ENCODE measurements around the gene FMO5. TPM values are rescaled to one million over a fixed set of nuclear protein-coding genes. Genes with fewer than 3 reads are reported as not detected.
A peak's percentile ranks its signal among the peaks of the same experiment; 100 is the strongest.

FMO5 gene
- total and polyA plus RNA-seq, 2 of the 13 experiments (the other 11 are each of a cell fraction or from before 2014, with no cell fraction given) = 48.2 to 149 TPM

DNA sequence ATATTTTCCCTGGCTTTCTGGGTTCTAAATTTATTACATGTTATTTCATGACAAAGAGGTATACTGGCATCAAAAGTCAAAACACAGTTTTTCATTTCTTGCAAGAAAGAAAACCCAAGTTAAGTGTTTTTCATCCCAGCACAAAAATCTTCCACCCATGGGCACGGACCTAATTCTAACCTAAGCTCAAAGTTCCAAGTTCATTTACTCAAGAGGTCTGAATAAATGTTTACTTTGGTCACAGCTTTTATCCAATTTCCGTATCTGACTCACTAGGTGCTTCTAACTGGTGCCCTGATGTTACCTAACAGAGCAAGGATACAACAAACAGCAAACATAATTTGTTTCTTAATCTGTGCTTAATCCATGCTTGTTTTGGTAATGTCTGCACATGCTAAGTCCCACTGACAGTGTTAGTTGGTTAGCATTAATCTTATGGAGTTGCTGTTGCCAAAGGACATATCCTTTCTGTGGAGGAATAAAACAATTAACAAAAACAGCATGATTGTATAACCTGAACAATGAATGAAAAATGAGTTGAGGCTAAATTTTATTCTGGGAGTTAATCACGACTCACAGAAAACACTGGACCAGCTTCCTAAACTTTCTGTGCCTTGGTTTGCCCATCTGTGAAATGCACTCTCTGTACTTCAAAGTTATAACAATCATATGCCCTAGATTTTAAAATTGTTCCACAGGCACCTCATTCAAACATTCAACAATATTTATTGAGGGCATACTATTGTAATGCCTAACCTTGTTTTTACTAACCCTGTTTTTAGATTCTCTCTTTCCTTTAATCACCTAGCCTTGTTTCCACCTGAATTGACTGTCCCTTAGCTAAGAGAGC lies 13.1 kb upstream of the FMO5 start (continued):
- TF ChIP-seq ZSCAN12 (CRISPR knock-in tag; IDR thresholded peaks at IDR 0.05) = 0 out of 2 replicates have a peak, but pooled peaks have one; percentile 33
- TF ChIP-seq, protein P1, sequence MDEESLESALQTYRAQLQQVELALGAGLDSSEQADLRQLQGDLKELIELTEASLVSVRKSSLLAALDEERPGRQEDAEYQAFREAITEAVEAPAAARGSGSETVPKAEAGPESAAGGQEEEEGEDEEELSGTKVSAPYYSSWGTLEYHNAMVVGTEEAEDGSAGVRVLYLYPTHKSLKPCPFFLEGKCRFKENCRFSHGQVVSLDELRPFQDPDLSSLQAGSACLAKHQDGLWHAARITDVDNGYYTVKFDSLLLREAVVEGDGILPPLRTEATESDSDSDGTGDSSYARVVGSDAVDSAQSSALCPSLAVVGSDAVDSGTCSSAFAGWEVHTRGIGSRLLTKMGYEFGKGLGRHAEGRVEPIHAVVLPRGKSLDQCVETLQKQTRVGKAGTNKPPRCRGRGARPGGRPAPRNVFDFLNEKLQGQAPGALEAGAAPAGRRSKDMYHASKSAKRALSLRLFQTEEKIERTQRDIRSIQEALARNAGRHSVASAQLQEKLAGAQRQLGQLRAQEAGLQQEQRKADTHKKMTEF (CRISPR knock-in tag; IDR thresholded peaks at IDR 0.05) = peak; percentile 81
- TF ChIP-seq ERF (CRISPR knock-in tag; IDR thresholded peaks at IDR 0.05) = no peak; the same call in 1 of the 2 replicates
- TF ChIP-seq ZKSCAN5 (CRISPR knock-in tag; IDR thresholded peaks at IDR 0.05) = no peak
- no peak; the same call in 1 of the 2 replicates for TF ChIP-seq ZNF24 (IDR thresholded peaks at IDR 0.05)
- no peak for TF ChIP-seq ZNF644 (CRISPR knock-in tag; IDR thresholded peaks at IDR 0.05; ENCODE audit: low read depth)
- TF ChIP-seq TGIF2 (CRISPR knock-in tag; IDR thresholded peaks at IDR 0.05) = no peak
- TF ChIP-seq CBX5 (CRISPR knock-in tag; IDR thresholded peaks at IDR 0.05; ENCODE audit: borderline replicate concordance) = no peak
- no peak for TF ChIP-seq ISX (CRISPR knock-in tag; conservative IDR thresholded peaks at IDR 0.05)
- no peak for TF ChIP-seq ZNF431 (CRISPR knock-in tag; IDR thresholded peaks at IDR 0.05; ENCODE audit: borderline replicate concordance, low read depth)
- no peak for TF ChIP-seq ZNF724P (CRISPR knock-in tag; IDR thresholded peaks at IDR 0.05; ENCODE audit: borderline replicate concordance)
- TF ChIP-seq, protein P2, sequence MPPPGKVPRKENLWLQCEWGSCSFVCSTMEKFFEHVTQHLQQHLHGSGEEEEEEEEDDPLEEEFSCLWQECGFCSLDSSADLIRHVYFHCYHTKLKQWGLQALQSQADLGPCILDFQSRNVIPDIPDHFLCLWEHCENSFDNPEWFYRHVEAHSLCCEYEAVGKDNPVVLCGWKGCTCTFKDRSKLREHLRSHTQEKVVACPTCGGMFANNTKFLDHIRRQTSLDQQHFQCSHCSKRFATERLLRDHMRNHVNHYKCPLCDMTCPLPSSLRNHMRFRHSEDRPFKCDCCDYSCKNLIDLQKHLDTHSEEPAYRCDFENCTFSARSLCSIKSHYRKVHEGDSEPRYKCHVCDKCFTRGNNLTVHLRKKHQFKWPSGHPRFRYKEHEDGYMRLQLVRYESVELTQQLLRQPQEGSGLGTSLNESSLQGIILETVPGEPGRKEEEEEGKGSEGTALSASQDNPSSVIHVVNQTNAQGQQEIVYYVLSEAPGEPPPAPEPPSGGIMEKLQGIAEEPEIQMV (CRISPR knock-in tag; IDR thresholded peaks at IDR 0.05; ENCODE audit: low read depth) = peak; percentile 93
- TF ChIP-seq ZNF660 (CRISPR knock-in tag; IDR thresholded peaks at IDR 0.05; ENCODE audit: borderline replicate concordance, low read depth) = no peak
- TF ChIP-seq ZNF350 (CRISPR knock-in tag; IDR thresholded peaks at IDR 0.05; ENCODE audit: borderline replicate concordance, low read depth) = no peak
- TF ChIP-seq, protein P3, sequence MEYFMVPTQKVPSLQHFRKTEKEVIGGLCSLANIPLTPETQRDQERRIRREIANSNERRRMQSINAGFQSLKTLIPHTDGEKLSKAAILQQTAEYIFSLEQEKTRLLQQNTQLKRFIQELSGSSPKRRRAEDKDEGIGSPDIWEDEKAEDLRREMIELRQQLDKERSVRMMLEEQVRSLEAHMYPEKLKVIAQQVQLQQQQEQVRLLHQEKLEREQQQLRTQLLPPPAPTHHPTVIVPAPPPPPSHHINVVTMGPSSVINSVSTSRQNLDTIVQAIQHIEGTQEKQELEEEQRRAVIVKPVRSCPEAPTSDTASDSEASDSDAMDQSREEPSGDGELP (IDR thresholded peaks at IDR 0.05; ENCODE audit: borderline replicate concordance, low read depth) = peak; percentile 56; the same call in 1 of the 2 replicates
- no peak for TF ChIP-seq ZNF138 (CRISPR knock-in tag; IDR thresholded peaks at IDR 0.05; ENCODE audit: low read depth)
- TF ChIP-seq SPEN (CRISPR knock-in tag; IDR thresholded peaks at IDR 0.05; ENCODE audit: low read depth) = no peak
- no peak for TF ChIP-seq KLF6 (CRISPR knock-in tag; IDR thresholded peaks at IDR 0.05)
- peak; percentile 59; the same call in 1 of the 2 replicates for TF ChIP-seq THAP11 (CRISPR knock-in tag; IDR thresholded peaks at IDR 0.05)
- TF ChIP-seq, protein P4, sequence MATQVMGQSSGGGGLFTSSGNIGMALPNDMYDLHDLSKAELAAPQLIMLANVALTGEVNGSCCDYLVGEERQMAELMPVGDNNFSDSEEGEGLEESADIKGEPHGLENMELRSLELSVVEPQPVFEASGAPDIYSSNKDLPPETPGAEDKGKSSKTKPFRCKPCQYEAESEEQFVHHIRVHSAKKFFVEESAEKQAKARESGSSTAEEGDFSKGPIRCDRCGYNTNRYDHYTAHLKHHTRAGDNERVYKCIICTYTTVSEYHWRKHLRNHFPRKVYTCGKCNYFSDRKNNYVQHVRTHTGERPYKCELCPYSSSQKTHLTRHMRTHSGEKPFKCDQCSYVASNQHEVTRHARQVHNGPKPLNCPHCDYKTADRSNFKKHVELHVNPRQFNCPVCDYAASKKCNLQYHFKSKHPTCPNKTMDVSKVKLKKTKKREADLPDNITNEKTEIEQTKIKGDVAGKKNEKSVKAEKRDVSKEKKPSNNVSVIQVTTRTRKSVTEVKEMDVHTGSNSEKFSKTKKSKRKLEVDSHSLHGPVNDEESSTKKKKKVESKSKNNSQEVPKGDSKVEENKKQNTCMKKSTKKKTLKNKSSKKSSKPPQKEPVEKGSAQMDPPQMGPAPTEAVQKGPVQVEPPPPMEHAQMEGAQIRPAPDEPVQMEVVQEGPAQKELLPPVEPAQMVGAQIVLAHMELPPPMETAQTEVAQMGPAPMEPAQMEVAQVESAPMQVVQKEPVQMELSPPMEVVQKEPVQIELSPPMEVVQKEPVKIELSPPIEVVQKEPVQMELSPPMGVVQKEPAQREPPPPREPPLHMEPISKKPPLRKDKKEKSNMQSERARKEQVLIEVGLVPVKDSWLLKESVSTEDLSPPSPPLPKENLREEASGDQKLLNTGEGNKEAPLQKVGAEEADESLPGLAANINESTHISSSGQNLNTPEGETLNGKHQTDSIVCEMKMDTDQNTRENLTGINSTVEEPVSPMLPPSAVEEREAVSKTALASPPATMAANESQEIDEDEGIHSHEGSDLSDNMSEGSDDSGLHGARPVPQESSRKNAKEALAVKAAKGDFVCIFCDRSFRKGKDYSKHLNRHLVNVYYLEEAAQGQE (IDR thresholded peaks at IDR 0.05; ENCODE audit: borderline replicate concordance in 1 of 2, low read depth in 1 of 2, low read length in 2 of 2) = peak in 1 of 2 experiments; percentile 43; a peak in 1 of 4 replicates

All from HepG2 (cell line).